ENCODE measurements around the gene CCDC85C.

Gene CCDC85C

DNA sequence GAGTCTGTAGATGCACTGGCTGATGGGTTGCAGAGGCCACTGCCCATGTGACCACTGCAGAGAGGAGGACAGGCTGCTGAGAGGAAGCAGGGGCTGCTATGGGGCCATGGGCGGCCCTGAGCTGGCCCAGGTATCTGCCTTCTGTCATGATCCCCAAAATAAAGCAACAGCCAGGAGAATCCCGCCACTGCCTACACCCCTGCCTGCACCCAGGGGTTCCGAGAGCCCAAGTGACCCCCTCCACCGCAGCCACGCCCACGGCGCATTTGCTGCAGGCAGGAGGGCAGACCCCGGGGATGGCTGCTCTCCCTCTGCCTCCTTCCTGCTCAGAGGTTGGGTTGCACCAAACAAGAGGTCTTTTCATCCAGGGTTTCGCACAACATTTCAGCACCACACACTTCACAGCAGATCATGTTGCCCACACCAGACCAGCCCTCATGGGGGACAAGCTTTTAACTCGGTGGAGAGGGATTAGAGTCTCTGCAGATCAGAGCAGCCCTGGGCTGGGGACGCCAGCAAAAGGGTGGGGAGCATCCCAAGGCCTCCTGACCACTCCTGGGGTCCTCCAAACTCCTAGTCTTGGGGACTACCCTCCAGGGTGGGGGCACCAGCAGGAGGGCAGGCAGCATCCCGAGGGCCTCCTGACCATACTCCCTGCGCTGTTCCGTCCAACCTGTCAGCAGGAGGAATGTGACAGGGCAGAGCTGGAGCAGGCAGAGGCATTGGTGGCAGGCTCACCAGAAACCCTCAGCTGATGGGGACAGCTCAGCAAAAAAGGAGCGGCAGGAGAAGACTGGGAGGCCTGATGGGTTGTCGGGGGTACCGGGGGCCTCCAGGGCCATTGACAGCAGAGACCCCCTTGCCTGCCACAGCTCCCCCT is 14.1 kb downstream of the CCDC85C start:
- no peak for DNase-seq (ENCODE audit: low spot score)

DNA sequence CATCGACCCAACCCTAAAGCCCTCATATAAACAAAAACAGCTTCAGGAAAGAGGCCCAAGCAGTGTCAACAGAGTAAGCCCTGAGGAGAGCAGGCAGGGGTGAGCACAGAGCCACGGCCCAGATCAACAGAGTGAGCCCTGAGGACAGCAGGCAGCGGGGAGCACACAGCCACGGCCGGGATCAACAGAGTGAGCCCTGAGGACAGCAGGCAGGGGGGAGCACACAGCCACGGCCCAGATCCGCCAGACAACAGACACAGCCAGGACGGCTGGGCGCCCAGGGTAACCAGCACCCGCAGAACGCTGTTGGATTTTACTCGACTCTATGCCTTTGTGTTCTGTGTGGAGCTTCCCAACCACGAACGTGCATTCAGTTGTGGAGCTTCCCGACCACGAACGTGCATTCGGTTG is 15.0 kb downstream of the CCDC85C start:
- DNase-seq (ENCODE audit: low spot score): no peak

DNA sequence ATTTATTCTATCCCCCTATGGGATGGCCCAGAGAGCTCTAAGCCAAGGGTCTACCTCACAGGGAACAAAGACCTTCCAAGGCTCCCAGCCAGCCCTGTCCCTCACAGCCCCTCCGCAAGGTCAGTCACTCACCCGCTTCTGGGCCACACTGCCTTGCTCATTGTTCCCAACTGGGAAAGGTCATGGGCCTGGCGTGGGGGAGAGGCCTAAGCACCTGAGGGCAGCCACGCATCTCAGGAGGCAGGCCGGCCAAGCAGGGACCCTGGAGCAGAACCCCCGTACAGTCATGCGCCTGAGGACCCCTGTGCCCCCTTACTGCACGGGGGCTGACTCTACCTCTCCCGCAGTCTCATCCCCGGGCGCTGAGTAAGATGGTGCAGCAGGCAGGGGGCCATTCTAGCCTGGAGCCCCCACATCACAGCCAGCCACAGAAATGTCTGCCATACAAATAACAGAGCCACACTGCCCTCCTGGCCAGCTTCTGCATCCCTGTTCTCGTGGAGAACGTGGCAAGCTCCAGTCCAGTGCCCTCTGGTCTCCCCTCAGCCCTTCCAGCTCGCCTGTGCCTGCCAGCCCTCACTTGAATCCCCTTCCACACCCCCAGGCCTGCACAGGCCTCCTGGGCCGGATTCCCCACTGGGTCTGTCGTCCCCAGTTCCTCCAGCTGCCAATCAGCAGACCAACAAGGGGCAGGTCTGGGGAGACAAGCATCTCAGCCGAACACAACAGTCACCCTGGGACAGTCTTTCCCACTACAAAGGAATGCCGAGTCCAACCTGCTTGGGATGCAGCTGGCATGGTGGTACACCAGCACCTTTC is 16.3 kb downstream of the CCDC85C start:
- DNase-seq (ENCODE audit: low spot score): no peak

DNA sequence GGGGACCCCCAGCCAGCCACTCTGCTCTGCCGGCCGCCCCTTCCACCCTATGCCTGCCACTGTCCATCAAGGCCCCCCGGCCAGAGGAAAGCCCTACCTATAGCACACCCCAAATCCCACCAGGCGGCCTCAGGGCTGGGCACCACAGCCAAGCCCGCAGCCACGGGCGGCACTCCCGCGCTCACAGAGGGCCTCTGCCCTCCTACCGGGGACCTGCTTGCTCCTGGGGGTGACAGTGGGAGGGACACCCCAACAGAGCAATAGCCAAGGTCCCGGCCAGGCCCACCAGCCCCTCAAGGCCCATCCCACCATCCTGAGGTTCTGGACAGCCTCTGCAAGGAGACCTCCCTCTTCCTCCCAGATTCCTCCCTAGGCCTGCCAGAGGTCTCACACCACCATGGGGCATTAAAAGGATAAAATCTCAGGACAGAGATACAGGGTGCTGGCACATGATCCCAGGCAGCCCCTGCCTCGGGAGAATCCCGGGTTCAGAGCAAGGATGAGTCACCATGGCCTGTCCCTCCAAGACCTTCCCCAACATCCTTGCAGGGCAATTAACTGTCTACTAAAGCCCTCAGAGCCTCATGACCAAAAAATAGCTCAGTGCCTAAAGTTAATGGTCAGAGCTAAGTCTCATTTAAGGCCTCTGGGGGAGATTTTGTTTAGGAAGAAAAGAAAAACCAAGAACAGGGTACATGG is 17.1 kb downstream of the CCDC85C start:
- no peak for DNase-seq (ENCODE audit: low spot score)

DNA sequence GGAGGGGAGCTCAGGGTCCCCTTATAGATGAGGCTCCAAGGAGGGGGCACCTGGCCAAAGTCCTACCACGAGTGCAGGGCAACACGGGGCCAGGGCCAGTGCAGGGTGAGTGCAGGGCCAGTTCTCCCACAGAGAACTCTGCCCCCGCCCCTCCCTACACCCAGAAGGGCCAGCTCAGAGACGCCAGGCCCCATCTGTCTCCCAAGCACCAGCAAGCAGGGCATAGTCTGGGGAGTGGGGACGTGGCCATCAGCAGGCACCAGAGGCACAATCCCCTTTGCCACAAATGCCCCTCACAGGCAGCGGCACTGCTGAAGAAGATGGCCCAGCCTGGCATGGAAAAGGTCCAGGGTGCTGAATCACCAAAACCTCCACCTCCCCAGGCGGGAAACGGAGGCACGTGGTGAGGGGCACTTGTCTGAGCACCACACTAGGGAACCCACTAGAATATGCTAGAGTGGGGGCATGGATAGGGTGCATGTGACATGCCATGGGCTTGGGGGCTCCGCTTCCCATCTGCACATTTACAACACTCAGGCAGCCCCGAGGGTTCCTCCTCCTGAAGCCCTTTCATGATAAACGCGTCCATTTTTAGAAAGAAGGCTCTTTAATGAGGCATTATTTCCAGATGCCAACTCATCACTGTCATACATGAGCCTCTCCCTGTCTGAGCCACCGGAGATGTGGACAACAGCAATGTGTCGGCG is 17.8 kb downstream of the CCDC85C start:
- no peak for DNase-seq (ENCODE audit: low spot score)

DNA sequence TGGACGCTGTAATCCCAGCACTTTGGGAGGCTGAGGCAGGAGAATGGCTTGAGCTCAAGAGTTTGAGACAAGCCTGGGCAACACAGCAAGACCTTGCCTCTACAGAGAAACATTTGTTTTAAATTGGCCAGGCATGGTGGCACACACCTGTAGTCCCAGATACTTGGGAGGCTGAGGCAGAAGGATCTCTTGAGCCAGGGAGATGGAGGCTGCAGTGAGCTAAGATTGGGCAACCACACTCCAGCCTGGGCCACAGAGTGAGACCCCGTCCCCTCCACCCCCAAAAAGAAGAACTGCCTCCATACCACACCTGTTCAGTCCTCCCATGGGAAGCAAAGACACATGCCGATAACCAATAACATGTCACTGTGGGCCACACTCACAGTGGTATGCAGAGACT is 19.2 kb downstream of the CCDC85C start:
- DNase-seq (ENCODE audit: low spot score): no peak

DNA sequence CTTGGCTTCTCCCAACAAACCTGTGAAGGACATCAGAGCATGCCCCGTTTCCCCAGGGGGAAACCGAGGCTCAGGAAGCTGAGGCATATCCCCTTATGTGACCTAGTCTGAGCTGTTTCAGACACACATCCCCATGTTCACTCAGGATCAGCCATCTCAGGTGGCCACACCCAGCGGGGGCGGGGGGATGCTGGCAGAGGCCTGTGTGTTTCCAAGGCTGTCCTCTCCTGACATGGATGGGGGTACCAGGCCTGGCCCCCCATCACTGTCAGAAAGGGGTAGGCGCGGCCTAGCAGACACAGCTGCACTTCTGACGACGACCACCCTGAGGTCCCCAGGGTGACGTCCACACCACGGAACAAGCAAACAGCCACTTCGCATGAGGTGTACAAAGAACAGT is 22.1 kb downstream of the CCDC85C start:
- DNase-seq (ENCODE audit: low spot score): no peak

DNA sequence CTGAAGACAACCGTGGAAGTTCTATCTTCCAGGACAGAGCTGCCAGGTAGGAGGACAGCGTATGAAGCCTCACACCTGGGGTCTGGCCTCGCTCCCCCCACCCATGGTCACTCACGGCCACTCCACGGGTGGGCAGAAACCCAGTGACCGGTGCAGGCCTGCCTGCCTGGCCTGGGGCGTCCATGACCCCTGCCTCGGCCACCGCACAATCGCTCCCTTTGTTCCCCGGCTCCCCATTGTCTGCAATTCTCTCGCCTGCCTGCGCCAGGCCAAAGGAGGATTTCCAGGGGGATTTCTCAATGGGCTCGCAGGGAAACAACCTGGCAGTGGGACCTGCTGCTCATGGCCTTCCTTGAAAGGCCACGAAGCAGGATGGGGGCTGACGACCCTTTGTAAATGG is 22.6 kb downstream of the CCDC85C start:
- no peak for DNase-seq (ENCODE audit: low spot score)

DNA sequence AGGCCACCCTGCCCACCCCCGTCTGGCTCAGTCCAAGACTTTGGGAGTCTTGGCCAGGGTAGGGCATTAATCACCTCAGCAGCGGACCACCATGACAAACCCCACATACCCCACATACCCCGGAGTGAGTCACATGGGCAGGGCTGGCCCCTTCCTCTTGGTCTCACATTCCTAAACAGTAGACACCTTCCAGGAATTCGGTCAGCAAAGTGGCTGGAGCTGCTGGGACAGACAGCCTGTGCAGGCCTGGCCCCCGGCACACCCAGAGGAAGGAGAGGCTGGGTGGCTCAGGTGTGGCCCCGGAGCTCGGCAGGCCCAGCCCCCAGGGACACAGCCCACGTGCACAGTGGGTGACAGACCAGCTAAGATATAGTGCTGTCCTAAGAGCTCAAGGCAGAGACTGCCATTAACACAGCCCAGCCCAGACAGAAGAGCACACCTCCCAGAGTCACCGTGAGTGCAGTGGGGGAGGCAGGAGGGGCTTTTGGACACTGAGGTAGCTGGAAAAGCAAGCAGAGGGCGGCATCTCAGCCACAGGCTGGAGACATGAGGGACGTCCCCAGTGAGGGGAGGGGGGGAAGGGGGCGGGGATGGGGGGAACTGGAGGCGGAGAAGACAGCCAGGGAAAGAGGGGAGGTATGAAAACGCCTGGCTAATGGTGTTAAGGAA is 24.0 kb downstream of the CCDC85C start:
- peak; percentile 54 for DNase-seq (ENCODE audit: low spot score)

DNA sequence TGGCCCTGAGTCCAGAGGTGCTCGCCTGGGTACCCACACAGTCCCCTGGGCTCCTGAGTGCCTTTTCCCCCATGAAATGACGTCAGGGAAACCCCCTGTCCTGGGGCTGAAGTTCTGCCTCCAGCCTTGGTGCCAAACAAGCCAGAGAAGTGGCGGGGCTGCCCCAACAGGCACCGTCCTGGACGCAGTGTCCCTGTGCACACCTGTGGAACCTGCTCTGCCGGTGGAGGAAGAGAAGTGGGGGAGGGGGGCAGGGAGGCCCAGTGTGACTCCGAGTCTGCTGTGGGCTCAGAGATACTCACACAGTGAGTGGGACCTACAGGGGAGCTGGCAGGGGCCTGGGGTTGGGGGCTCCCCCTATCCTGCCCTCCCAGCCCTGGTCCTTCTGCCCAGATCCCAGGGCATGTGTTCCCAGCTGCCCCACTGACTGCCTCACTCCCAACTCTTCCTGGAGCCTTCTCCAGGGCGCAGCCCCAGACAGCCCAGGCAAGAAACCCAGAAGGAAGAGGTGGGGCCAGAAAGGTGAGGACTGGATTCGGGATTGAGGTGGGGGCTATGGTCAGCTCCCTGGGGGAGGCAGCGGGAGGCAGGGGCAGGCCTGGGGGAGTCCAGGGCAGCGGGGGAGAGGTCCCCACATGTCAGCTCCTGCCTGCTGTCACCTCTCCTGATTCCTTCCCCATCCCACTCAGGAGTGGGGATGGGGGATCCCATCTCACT is 24.7 kb downstream of the CCDC85C start:
- DNase-seq (ENCODE audit: low spot score): no peak

DNA sequence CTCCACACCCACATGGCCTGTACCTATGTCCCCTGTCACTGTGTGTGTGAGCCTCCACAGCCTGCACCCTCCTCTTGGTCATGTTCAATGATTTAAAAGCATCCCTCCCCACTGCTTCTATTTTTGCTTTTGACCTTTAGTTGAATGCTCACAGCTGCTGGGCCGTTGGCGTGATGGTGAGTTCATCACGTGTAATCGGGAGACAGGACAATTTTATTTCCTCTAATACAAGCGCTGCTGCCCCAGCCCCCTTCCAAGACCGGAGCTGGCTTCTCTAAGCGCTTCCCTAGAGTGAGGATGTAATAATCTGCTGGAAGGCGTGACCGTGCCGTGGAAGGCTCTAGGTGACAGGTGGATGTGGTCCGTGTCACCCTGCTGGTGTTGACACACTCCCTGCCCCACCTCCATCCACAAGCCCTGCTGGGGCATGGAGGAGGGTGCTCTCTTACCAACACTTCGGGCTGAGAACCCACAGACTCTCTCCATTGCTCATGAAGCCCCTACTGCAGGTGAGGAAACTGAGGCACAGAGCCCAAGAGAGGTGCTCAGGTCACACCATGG is 25.4 kb downstream of the CCDC85C start:
- DNase-seq (ENCODE audit: low spot score): no peak

DNA sequence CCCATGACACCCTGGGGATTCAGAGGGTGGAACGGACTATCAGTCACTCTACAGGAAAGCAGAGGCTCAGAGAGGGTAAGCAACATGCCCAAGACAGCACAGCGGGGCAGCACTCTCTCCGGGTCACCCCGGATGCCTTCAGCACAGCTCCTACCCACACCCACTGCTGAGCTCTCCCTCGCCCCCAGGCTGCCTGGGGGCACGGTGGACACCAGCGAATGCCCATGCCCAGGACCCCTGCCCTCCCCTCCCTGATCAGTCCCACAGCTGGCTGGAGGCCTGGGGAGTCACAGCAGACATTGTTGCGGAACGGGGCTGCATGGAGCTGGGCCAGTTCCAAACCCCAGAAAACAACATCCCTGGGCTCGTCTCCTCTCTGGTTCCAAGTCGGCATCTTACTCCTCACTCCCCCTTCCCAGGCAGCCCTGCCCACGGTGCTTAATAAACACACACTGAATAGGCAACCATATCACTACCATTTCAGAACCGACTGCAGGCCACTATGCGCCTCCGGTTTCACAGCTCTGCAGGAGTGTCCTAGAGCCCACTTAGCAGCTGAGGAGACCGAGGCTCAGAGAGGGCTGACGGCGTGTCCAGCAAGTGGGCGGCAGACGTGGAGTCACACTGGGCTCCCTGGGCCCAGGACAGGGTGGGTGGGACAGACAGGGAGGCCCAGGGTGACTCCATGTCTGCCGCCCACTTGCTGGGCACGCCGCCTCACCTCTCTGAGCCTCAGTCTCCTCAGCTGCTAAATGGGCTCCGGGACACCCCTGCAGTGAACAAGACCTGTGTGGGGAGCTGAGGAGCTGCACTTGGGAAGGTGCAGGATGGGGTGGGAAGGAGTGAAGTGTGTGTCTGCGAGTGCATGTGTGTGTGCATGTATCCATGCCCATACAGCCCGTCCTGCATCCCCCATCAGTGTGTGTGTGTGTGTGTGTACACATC is 27.0 kb downstream of the CCDC85C start:
- no peak for DNase-seq (ENCODE audit: low spot score)

DNA sequence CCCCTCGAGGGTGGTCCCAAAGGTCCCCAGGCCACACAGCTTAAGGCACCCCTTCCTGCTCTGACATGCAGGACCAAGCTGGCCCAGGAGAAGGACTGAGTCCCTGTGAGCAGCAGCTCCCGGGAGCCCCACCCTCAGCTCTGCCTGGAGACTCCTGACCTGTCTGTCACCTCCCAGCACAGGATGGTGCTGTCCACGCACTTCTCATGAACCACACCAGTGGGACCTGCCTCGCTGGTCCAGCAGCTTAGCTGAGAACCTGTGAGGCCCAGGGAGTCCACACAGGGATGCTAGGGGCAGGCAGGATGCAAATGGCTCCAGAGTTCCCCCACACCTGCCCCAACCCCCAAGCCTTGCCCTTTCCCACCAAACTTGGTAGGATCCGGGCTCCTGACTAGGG is 27.7 kb downstream of the CCDC85C start:
- DNase-seq (ENCODE audit: low spot score): no peak

DNA sequence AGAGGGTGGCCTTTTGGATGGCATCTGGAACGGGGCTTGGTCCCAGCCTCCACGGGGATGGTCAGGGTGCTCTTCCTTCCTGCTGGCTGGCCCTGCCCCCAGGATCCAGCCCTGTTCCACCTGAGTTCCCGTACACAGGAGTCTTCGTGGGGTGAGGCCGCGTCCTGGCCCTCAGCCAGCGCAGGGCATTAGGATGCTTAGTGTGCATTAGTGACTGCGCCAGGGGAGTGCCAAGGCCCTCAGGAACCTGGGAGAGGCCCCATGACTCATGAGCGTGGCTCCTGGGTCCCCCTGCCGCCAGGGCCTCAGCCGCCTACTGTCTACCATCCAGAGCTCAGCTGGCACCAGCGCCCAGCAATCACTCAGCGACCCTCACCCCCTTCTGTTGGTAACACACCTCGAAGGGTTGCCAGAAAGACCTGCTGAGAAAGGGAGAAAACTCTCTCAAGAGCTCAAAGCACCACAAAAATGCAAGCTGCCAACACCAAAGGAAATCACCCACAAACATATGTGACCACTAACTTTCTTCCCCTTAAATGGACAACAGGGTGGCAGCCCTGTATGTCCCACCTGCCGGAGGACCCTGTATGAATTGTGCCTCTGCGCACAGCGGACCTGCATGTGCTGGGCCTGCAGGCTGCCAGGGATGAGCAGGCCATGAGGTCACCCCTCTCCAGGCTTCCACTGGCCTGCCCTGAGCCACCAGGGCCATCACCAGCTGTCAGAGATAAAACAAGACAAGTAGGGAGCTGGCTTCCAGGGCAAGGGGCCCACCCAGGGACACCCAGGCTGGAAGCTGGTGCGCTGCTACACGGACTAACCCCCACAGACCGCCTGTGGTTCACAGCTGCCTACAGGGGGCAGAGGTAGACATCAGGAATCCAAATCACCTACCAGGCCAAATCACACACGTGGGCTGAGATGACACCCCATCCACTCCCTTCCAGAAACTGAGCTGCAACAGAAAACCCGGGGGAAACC is 28.7 kb downstream of the CCDC85C start:
- DNase-seq (ENCODE audit: low spot score): peak; percentile 92

DNA sequence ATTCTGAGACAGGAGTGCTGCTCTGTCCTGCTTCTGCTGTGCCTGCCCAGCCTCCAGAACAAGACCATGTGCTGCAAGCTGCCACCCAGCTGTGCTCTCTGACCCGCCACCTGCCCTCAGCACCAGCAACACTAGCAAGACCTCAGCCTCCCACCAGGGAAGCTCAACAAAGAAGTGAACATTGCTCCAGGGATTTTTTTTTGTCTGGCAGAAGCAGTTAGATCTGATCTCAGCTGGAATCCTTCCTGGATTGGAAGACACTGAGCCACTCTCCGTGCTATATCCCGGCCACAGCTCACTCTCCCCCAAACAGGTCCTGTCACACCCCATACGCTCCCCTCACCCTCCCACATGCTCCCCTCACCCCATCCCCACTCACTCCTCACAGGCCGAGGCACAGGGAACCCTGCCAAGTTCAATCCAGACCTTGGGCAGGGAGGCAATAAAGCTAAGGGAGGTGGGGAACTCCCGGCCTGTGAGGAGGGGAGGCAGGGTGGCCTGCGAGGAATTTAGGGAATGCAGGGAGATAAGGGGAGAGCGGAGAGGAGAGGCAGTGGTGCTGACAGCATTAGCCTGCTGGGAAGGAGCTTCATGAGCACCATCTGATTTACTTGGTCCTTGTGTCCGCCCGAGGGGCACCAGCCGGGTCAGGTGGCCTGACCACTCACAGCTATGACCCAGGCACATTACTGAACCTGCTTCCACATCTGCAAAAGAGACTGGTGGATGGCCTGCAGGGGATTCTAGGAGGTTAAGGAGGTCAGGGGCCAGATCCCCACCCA is 29.7 kb downstream of the CCDC85C start:
- DNase-seq (ENCODE audit: low spot score): peak; percentile 75

DNA sequence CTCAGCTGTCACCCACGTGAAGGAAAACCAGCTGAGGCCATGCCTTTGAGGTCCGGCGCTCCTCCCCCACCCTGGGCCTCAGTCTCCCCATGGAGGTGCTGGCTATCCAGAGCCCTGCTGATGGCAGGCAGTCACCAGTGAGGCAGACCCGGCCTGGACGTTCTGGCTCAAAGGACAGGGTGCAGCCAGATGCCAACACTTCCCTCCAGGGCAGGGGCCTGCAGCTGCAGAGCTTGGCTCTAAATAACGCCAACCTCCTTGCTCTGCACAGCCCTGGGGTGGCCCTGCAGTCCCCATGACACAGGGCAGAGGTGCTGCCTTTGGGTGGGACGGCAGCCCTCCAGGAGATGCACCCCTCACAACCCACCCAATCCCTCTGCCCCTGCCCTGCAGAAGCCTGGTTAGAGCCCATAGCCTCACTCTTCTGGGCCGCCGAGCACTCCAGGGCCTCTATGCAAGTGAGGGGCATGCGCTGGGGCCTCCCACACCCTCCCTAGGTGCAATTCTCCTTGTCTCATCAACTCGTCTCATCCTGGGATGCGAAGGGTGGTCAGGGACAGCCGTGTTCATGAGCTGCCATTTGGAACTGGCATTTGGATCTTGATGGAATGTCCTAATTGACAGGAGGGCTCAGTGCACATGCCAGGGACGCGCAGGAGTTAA is 30.4 kb downstream of the CCDC85C start:
- no peak for DNase-seq (ENCODE audit: low spot score)

DNA sequence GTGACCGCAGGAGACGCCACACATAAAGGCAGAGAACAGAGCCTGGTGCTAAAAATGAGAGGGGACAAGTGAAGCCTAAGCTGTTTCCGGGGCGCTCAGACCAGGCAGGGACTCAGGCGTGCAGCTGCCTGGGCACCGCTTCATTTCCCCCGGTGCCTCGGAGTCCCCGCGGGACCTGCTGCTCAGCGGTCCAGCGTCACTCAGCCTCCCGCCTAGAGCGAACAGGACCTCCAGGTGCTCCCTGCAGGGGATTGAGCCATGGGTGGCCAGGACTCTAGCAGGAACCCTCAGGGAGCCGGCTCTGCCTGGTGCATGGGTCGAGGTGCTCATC is 31.0 kb downstream of the CCDC85C start:
- DNase-seq (ENCODE audit: low spot score): no peak
